Left forelimb (tissue), 1 donor: ENCODE measurements around the gene ZBTB26.
A peak's percentile ranks its signal among the peaks of the same experiment; 100 is the strongest.
"Not testable (repeated sequence)": the region's sequence is repeated elsewhere in the genome, so short reads cannot be mapped to it uniquely, and the experiment has no call there.

Experiments
- DNase-seq: peaks from one replicate; pipeline ENCODE4 v3.0.0-alpha.2; 2018; ENCODE audit warnings: low spot score

The ZBTB26 gene

GRCh38 chr9:122929796-122930354, 1.4 kb downstream of the ZBTB26 start:
- no peak for DNase-seq

GRCh38 chr9:122923947-122924346, 7.4 kb downstream of the ZBTB26 start:
- DNase-seq = no peak

GRCh38 chr9:122922713-122923112, 8.6 kb downstream of the ZBTB26 start:
- no peak for DNase-seq

- no peak for DNase-seq
These were observed 13.0 kb downstream of the ZBTB26 start for GRCh38 chr9:122918310-122918709.

GRCh38 chr9:122912964-122913673, 18.2 kb downstream of the ZBTB26 start, which contains the start of gene ZBTB6:
Gene ZBTB6, minus strand, starts transcription at chr9:122913323. Its CDS starts 1,251 bp downstream, at chr9:122912072.
- peak; percentile 82 for DNase-seq

GRCh38 chr9:122912671-122912963, 18.7 kb downstream of the ZBTB26 start:
- no peak for DNase-seq

GRCh38 chr9:122906122-122906521, 25.2 kb downstream of the ZBTB26 start:
- not testable (repeated sequence) for DNase-seq

- DNase-seq = peak; percentile 99
These were observed 26.2 kb downstream of the ZBTB26 start, which contains the start of gene RC3H2 for GRCh38 chr9:122904823-122905710. Gene RC3H2, minus strand, starts transcription at chr9:122905359. Its CDS starts 7,850 bp downstream, at chr9:122897509.

- peak; percentile 73 for DNase-seq
These were observed 26.9 kb downstream of the ZBTB26 start for GRCh38 chr9:122904466-122904822.

GRCh38 chr9:122900791-122901190, 30.5 kb downstream of the ZBTB26 start:
- no peak for DNase-seq

- DNase-seq = no peak
These were observed 33.3 kb downstream of the ZBTB26 start for GRCh38 chr9:122897969-122898368.

GRCh38 chr9:122888480-122888879, 42.8 kb downstream of the ZBTB26 start:
- no peak for DNase-seq

- no peak for DNase-seq
These were observed 48.2 kb downstream of the ZBTB26 start for GRCh38 chr9:122883125-122883524.

- no peak for DNase-seq
These were observed 51.9 kb downstream of the ZBTB26 start for GRCh38 chr9:122879443-122879842.

GRCh38 chr9:122875523-122875922, 55.8 kb downstream of the ZBTB26 start:
- no peak for DNase-seq

GRCh38 chr9:122867276-122867675, 64.0 kb downstream of the ZBTB26 start:
- DNase-seq = not testable (repeated sequence)

- DNase-seq = no peak
These were observed 65.2 kb downstream of the ZBTB26 start for GRCh38 chr9:122866079-122866478.
